Hepatocyte (in vitro differentiated cells): ENCODE results near the gene TSN. TPM values are rescaled to one million over a fixed set of nuclear protein-coding genes. Genes with fewer than 3 reads are reported as not detected.

ENCODE experiments used
- polyA plus RNA-seq: library from polyadenylated mRNA; unstranded; fragments of >200 nt; fragmentation: Nextera tagmentation; extraction: Ambion mirVana; gene quantifications from 2 replicates; pipeline ENCODE4 v1.2.1, GENCODE V29; 2016
- total RNA-seq: library from RNA; depleted of rRNA; stranded (reverse); fragments of >200 nt; gene quantifications from 2 replicates; pipeline ENCODE4 v1.2.3, GENCODE V29; 2014

The TSN gene
- total and polyA plus RNA-seq, 2 experiments from 2014 or later = 45.4 to 63.2 TPM

Other genes starting within 250 kb of the TSN start
- gene RNU4ATAC, start 224.8 kb upstream of the TSN start, total RNA-seq = not detected in 2 replicates
- gene RNU4ATAC, start 224.8 kb upstream of the TSN start, polyA plus RNA-seq = 9.5 and 10.0 TPM in 2 replicates
- gene CLASP1, start 106.2 kb upstream of the TSN start, total RNA-seq = 45.9 and 68.0 TPM in 2 replicates
- 18.9 and 20.1 TPM in 2 replicates for gene CLASP1, start 106.2 kb upstream of the TSN start, polyA plus RNA-seq
- 53.6 and 85.7 TPM in 2 replicates for gene NIFK, start 18.8 kb upstream of the TSN start, total RNA-seq
- gene NIFK, start 18.8 kb upstream of the TSN start, polyA plus RNA-seq = 54.6 and 64.5 TPM in 2 replicates